GM21447 (cell line): ENCODE data around the gene UBL4A.

Source experiments
- ATAC-seq: cut with Tn5 transposase; IDR thresholded peaks from one replicate; pipeline ENCODE4 v1.9.1; 2021; ENCODE audit not compliant: unreplicated experiment

Gene UBL4A

GRCh38 chrX:154441984-154442707 is 44.3 kb downstream of the UBL4A start:
- ATAC-seq: no peak

GRCh38 chrX:154441564-154441963 is 44.9 kb downstream of the UBL4A start:
- no peak for ATAC-seq

- ATAC-seq: no peak
Measured at GRCh38 chrX:154440623-154441357, 45.6 kb downstream of the UBL4A start.

GRCh38 chrX:154439841-154440240 is 46.6 kb downstream of the UBL4A start:
- ATAC-seq: no peak

GRCh38 chrX:154437971-154438893 is 48.2 kb downstream of the UBL4A start:
- no peak for ATAC-seq

GRCh38 chrX:154436983-154437752 is 49.2 kb downstream of the UBL4A start, which contains the start of gene GDI1:
GDI1 (plus strand) TSS chrX:154437154; CDS start chrX:154437255, 101 bp downstream.
- ATAC-seq: no peak

GRCh38 chrX:154436374-154436982 is 49.9 kb downstream of the UBL4A start:
- no peak for ATAC-seq

GRCh38 chrX:154435171-154435733 is 51.2 kb downstream of the UBL4A start:
- no peak for ATAC-seq

GRCh38 chrX:154434394-154435168 is 51.8 kb downstream of the UBL4A start:
- ATAC-seq: no peak
